ENCODE results near the gene MRPS15.
"Not testable (repeated sequence)": the region's sequence is repeated elsewhere in the genome, so short reads cannot be mapped to it uniquely, and the experiment has no call there.

Gene MRPS15

DNA sequence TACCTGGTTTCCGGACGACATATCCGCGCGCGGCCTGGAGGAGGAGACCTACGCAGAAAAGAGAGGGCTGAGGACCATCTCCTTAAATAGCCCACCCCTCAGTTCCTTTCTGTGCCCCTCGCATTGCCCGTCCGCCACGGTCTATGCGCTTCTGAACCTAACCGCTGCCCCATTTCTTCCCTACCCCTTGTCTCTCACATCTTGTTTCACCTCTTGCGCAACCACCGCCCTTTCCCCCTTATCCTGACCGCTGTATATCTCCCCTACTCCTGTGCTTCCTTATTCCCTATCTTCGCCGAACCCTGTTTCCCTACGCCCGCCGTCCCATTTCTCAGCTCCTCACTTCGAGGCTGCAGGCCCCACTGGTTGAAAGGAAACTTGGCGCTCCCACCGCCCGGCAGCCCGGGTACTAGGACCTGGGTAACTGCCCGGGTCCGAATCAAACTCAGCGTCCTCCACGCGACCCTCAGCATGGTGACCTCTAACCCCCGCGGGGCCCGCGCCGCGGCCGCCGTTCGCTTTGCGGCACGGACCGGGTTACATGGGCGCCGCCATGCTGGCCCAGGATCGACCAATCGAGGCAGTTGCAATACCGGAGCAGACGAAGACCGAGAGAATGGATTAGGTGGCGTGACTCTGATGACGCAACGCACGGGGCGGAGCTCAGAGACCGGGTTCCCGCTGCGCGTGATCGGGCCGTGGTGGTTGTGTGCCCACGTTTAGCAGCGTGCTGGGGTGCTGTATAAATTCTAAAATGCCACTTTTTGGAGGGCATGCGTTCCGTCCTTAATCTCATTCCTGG is at the start of gene MRPS15:
TSS of gene MRPS15 (minus strand) at position 582 of the 802 bp plus-strand sequence. CDS start at position 473, 109 bp downstream.
- no peak for FAIRE-seq

DNA sequence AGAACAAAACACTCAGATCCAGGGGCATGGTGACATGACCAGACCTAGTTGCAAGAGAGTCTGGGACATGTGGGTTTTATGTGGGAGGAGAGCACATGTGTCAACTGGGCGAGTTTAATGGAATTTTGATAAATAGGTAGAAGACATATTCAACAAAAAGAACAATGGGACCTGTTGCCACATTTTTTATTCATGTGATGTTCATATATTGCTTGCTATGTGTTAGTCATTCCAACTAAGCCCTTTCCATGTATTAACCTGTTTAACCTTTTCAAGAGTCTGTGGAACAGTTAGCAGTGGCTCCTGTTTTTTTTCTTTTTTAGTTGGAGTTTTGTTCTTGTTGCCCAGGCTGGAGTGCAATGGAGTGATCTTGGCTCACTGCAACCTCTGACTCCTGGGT is 48.7 kb upstream of the MRPS15 start:
- no peak for FAIRE-seq

GRCh38 chr1:36511804-36512798 is 47.9 kb upstream of the MRPS15 start:
- FAIRE-seq: no peak

DNA sequence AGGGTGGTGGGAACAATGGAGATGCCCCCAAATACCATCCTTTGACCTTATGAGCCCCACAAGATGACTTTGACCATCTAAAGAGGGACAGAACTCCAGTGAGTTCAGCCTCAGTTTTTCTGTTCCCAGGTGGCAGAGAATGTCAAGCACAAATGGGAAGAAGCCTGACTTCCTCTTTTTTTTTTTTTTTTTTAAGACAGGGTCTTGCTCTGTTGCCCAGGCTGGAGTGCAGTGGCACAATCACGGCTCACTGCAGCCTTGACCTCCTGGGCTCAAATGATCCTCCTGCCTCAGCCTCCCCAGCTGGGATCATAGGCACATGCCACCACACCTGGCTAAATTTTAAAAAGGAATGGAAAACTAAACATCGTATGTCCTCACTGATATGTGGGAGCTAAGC is 47.0 kb upstream of the MRPS15 start:
- FAIRE-seq: not testable (repeated sequence)

DNA sequence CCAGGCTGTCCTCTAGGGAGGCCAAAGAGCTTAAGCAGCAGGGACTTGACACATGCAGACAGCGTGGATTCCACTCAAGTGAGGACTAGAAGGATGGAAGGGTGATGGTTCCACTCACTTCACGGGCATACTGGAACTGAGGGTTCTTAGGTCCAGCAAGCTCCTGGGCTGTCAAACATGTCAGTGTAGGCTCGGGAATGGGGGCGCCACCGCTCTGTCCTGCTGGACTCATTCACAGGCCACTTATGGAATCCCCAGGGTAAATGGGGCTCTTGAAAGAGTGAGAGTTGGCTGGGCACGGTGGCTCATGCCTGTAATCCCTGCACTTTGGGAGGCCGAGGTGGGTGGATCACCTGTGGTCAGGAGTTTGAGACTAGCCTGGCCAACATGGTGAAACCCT is 46.2 kb upstream of the MRPS15 start:
- FAIRE-seq: no peak

GRCh38 chr1:36508257-36508656 is 44.1 kb upstream of the MRPS15 start:
- no peak for FAIRE-seq

- FAIRE-seq: no peak
Measured at GRCh38 chr1:36506276-36506920, 42.2 kb upstream of the MRPS15 start.

- no peak for FAIRE-seq
Measured at GRCh38 chr1:36503733-36504132, 39.5 kb upstream of the MRPS15 start.

GRCh38 chr1:36503159-36503558 is 39.0 kb upstream of the MRPS15 start:
- no peak for FAIRE-seq

GRCh38 chr1:36502616-36503015 is 38.4 kb upstream of the MRPS15 start:
- FAIRE-seq: no peak

- FAIRE-seq: not testable (repeated sequence)
Measured at GRCh38 chr1:36501911-36502310, 37.7 kb upstream of the MRPS15 start.

- no peak for FAIRE-seq
Measured at GRCh38 chr1:36497207-36497606, 33.0 kb upstream of the MRPS15 start.

DNA sequence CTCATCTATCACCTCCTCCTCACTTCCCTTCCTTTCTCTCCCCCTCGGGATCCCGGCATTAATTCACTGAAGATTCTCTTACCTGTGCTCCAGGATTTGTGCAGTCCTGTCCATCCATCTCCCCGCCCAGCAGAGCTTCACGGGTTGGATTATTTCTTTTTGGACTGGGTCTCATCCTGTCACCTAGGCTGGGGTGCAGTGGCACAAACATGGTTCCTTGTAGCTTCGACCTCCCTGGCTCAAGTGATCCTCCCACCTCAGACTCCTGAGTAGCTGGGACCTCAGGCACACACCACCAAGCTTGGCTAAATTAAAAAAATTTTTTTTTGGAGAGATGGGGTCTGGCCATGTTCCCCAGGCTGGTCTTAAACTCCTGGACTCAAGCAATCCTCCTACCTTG is 30.8 kb upstream of the MRPS15 start:
- no peak for FAIRE-seq

GRCh38 chr1:36493524-36493923 is 29.3 kb upstream of the MRPS15 start:
- FAIRE-seq: no peak

DNA sequence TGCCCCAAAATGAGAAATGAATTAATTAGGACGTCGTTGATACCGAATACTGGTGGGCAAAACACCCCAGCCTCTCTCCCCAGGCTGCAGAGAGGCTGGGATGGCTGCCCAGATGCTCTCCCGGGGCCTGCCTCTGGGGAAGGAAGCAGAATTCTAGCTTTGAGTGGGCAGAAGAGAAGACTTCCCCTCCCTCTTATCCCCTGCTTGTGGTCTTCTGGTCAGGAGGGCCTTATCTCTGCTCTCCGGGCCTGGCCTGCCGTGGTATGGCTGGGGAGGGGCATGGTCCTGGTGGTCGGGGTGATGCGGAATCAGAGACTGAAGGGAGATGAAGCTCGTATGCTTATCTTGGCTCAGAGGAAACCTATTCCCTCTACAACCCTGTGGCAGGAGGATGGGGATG is 28.3 kb upstream of the MRPS15 start:
- FAIRE-seq: no peak

- FAIRE-seq: not testable (repeated sequence)
Measured at GRCh38 chr1:36489258-36490051, 25.3 kb upstream of the MRPS15 start.

DNA sequence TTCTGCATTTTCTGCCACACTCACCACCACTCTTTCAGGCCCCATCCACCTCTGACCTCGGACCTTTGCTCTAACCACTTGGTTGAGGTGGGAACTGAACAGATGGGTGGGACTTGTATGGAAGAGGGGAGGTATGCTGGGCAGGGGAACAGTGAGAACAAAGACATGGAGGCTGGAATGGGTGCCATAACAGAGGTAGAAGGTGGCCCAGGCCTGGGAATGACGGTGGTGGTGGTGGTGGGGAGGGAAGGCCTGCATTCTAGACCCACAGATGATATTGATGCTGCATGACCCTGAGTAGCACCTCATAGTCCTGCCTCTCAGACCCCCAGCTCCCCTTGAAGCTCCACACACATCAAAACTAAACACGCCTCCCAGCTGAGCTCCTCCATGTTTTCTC is 23.7 kb upstream of the MRPS15 start:
- no peak for FAIRE-seq

GRCh38 chr1:36487336-36487725 is 23.1 kb upstream of the MRPS15 start:
- not testable (repeated sequence) for FAIRE-seq

DNA sequence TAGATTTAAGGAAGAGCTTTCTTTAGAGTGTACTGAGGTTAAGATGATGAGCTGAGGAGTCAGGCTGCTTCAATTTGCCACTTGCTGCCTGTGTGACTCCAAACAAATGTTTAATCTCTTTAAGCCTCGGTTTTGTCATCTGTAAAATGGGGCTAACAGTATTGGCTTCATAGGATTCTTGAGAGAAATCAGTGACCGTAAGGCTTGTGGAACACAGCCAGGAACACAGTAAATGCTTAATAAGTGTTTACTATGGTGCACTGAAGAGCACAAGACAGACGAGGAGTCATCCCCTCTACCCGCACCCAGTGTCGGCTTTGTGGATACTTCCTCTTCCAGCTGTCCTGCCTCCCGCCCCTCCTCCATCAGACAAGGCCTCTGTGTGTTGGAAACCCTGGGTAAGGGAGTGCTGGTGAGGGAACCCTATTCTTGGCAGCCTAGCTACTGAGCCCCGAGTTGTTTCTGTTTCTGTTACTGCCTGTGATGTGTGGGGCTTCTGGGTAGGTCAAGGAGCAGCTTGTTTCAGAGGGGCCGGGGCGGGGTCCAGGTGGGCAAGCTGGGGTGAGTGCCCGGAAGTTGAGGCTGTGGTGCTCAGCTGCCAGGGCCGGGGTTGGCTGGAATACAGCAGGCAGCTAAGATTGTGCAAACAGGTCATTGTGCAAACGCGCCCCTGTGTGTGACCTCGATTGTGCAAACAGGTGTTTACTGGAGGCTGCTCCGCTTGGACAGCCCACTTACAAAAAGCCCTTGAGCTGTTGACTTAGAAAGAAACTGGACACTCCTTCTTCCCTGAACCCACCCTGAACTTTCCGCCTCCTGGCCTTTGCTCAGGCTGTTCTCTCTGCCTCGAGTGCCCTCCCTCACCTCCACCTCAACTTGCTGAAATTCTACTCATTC is 22.5 kb upstream of the MRPS15 start:
- FAIRE-seq: no peak

DNA sequence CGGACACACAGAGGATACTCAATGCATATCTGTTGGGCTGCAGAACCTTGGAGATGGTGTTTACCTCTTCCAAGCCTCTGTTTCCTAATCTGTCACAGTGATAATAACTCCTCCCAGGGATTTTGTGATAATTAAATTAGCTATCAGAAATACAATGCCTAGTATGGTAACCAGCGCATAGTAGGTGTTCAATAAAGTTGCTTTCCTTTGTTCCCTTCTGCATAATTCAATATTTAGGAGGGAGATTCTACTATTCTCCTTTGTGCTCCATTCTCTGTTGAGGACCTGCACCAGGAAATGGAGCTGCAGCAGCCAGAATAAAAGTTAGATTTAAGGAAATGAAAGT is 21.9 kb upstream of the MRPS15 start:
- no peak for FAIRE-seq

DNA sequence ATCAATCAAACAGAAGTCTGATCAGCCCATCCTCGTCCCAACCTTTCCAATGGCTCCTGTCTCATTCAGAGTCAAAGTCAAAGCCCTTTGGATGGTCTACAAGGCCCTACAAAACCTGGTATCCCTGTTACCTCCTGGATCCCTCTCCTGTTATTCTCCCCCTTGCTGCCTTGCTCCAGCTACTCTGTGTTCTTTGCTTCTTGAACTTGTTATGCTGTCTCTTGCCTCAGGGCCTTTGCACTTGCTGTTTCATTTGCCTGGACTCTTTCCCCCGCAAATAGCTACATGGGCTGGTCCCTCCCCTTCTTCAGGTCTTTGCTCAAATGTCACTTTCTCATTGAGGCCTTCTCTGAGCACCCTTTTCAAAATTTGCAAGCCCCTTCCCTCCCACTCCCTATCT is 19.9 kb upstream of the MRPS15 start:
- FAIRE-seq: no peak

Measured in colon (tissue), 2 donors.